CD4-positive, alpha-beta T cell treated with Interleukin-4 for 1 hour (primary cell): ENCODE results near the gene ANGEL1.

Experiments
- DNase-seq, 2 donors: peaks; one replicate each; pipeline ENCODE4 v3.0.0-alpha.2; 2020 to 2022

ANGEL1 gene

DNA sequence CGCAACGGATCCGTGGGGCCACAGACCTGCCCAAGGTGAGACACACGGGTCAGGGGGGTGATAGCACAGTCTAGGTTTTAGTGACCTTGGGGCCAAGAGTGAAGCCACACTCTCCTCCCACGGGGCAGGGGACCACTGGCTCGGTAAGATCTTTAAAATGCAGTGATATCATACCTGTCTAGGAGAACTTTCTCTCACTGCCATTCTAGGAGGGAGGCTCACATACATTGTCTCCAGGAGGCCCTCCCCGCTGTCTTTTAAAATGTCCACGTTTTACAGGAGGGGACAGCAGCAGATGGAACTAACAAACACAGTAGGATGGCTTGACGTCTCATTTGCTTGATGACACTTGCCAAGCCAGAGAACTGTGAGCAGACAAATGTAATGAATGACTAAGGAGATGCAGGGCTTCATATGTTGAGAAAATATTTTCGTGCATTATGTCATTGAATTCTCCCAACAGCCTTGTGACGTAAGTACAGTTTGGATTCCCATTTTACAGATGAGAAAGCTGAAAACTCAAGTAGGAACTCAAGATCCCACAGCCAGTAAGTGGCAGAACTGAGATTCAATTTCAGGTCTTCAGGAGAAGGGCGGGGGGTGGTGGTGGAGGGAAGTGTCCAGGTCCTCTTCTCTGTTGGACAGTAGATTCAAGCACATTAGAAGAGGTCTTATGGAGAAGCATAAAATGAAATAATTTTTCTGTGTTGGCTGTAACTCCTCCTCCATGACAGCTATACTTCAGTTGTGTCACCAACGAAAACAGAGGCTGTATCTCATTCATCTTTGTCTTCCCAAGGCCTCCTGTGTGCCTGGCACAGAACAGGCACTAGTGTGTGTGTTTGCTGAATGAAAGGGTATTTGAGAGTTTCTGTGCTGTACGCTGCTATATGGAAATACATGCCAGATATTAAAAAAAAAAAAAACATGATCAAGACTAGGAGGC, 49.3 kb downstream of the ANGEL1 start:
- DNase-seq = no peak

DNA sequence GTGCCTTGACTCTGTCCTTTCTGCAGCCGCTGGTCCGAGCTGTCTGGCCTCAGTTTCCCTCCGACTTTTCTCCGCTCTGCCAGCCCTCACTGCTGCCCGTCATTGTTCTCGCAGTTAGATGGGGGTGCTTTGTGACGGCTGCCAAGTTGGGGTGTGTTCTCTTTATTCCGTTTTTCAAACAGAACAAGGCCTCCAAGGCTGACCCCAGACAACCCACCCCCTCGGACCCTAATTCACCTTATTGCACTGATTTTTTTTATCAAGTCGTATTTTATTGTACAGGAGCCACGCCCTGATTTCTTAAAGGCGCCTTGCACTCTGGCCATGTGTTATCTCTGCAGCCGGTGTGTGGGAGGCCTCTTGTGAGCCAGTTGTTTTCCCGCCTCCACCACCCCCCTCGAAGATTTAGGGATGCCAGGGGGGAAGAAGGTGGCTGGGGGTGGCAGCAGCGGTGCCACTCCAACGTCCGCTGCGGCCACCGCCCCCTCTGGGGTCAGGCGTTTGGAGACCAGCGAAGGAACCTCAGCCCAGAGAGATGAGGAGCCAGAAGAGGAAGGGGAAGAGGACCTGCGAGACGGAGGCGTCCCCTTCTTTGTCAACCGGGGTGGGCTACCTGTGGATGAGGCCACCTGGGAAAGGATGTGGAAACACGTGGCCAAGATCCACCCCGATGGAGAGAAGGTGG, 50.1 kb downstream of the ANGEL1 start:
- DNase-seq = no peak

DNA sequence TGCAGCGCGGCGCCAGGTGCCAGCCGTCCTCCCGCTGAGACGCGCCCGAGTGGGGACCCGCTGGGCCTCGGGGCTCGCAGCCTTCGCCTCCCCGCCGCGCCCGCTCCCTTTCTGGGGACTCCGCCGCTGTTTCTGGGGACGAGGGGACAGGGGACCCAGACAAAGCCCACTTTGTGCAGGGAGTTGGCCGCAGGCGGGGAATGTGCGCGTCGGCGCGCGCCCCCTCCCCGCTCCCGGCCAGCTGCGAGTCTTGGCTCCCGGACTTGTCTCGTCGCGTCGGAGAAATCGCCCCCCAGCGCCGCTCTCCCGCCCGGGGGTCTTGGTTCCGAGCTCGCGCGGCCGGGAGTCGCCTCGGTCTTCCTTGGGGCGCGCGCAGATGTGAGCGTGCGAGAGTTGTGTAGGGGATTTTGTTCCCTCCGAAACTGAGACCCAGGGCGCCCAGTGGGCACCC, 50.7 kb downstream of the ANGEL1 start:
- DNase-seq = no peak

DNA sequence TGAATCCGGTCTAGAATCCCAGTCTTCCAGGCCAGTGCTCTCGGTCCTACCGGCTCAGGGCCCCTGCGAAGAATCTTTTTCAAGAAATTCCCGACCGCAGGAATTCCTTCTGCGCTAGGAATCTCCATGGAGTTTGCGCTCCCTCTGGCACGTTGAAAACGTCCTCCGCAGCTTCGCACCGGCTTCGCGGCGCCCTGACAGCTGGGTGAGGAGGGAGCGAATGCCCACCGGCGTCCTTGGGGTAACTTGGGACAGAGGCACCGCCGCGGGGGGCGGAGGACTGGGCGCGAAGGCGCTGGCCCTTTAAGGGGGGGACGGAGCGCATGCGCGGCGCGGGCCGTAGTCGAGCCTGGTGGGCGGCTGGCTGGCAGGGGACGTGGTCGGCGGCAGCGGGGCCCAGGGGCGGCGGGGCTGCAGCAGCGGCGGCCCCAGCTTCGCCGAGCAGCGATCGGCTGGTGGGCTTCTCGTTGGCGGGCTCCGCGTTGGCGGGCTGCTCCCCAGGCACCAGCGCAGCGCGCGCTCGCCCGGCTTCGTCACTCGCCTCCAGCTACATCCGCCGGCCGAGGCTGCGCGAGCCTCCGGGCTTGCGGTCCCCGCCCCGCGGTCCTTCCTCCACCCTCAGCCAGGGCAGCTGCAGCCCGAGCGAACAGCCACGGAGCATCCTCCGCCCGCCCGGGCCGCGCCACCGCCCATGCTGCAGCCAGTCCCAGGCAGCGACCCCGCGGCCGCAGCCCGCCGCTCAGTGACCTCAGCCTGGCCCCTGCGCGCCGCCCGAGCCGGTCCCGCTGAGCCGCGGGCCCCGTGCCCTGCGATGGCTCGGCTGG, 51.3 kb downstream of the ANGEL1 start, which contains the start of gene VASH1:
Gene VASH1, plus strand, starts transcription at position 333 of the 824 bp plus-strand sequence. CDS start 1,354 bp downstream, outside the sequence.
- peak; percentile 59 to 60 for DNase-seq

DNA sequence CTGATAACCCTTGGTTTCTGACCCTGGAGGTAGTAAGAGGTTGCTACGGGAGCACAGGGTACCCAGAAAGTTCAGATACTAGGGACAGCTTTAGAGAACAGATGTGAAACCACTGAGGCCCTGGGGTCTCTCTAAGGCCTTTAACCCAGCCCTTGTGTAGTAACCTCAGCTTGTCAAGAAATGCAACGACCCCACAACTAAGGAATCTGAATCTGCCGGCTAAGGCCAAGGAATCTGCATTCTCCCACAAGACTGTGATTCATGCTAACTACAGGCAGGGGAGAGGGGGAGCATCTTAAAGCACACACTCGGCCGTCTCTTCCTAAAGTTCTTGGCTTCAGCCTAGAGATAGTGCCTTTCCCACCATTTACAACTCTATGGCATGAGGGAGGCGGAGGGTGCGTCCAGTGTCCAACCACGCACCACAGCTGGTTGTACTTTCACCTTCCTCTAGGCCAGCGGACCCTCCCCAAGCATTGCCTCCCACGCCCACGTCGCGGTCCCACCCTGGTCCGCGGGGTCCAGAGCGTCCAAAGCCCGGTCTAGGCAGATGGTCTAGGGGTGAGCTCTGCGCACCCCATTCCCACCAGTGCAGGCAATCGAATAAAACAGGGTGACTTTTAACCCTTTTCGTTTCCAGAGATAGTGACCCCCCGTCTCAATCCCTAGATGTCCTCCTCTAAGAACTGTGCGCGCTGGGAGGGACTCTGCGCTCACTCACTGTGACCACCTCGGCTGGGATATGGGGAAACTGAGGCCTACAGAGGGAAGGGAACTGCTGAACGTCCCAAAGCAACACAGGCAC, 52.1 kb downstream of the ANGEL1 start:
- no peak for DNase-seq

DNA sequence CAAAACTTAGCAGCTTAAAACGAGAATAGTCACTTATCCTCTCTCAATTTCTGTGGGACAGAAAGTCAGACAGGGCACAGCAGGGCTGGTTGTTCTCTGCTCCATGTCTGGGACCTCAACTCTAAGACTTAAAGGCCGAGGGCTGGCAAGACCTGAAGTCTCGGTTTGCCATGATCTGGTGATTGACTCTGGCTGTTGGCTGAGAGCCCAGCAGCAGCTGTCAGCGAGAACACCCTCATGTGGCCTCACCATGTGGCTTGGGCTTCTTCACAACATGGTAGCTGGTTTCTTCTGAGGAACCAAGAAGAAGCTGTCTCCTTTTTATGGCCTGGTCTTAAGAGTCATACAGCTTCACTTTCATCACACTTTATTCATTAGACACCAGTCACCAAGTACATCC, 53.1 kb downstream of the ANGEL1 start:
- DNase-seq = no peak

DNA sequence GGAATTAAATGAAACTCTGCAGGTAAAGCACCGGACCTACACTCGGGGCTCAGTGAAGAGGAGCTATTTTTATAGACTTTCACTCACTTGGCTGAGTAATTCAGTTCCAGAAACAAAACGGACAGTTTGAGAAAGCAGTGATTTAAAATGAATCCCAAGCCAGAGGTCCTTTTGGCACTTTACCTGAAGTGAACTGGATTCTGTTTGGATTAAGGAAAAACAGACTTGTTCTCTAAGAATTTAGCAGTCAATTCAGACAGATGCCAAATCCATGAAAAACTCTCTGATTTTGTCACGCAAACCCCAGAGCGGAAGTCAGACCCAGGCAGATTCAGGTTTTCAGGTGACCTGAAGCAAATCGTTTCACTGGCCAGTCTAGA, 56.3 kb downstream of the ANGEL1 start:
- DNase-seq = no peak

DNA sequence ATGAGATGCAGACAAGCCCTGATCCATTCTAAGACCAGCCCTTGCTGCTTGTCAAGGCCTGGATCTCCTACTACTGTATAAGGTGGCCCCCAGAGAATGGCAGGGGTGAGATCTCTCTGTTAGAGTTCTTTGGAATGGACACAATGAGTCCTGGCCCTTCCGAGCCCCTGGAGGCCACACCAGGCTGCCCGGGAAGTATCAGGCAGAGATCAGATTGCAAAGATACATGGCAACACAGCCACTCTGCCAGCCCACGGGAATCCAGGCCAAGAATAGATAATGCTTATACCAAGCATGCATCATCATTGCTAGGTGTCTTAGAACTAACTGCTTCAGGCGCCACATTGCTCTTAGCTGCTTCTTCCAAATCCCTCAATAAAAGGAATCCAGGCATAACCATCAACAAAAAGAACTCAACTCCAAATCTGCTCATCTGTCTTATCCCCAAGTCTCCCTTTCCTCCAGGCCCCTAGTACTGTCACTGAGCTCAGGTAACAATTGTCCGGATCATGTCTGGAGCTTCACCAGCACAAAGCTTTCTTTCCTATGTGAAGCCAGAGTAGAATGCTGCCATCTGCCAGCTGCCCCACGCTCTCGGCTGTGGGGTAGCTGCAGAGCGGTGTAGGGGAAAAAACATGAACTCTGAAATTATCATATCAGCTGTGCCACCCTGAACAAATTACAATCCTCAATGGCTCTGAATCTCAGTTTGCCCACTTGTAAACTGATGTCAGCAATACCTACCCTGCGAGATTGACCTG, 56.9 kb downstream of the ANGEL1 start:
- no peak for DNase-seq

DNA sequence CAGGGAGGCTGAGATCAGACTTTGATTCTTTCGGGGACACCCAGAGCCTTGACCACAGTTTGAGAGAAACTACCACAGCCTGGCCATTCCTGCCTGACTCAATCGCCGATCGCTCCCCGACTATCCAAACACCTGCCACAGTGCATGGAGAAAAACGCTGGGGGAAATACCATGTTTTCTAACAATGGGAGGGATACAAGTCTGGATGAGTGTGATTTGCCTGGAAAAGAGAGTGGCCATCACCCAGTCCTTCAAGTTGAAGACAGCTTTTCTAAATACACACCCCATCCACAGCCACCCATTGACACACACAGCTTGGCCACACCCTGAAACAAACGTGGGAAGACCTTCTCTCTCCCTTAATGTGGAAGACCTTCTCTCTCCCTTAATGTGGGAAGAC, 58.1 kb downstream of the ANGEL1 start:
- DNase-seq = no peak

DNA sequence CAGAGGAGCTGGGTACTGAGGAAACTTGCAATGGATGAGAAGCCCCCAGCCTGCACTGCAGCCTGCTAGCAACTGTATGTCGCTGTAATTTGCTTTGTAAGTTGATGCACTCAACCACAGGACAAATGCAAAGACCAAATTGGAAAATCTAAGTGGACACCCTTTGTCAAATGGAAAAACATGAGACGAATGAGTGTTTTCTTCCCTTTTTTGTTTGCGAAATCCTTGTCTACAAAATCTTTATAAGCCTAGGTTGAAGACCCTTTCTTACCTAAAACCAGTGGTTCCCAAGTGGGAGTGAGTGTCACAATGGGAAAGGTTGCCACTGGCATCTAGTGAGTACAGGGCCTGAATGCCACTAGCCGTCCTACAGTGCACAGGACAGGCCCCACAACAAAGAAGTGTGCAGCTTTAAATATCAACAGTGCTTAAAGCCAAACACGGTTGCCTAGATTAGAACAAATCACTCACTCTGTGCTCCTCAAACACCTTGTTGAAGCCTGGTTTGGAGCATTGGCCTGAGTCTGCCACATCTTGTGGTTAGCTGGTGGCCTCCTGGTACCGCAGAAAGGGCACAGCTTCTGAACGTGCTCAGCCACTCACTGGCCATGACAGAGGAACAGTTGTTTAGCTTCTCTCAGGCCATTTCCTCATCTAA, 59.0 kb downstream of the ANGEL1 start:
- DNase-seq = no peak

DNA sequence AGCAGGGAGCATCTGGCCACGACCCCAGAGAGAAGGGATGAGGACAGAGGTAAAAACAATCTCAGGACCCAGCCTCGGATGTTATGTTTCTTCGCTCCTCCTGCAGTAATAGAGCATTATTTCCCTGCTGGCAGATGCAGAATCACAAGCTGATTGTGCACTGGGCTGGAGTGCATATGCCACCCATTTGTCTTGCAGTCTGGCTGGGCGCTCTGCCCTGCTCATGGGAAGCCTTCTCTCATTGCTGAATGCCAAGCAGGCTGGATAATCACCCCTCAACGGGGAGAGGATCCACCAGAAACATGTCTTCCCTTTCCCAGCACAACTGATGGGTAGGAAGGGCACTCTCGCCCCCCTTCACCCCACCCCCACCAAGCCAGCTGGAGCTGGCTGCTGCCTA, 59.9 kb downstream of the ANGEL1 start:
- no peak for DNase-seq

DNA sequence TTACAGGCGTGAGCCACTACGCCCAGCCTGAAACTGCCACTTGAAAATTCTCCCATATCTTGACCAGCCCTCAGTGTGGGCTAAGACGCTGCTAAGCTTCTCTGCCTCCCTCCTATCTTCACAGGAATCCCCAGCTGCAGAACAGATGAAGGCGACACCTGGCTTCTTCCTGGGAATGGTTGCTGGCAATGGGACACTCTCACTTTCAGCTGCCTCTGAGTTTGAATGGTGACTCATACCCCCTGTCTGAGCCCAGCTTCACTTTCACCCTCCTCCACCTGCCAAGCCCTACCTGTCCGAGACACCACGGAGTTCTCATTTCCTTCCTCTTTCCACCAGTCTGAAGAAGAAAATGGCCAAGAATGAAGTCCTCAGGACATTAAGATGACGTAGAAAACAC, 69.7 kb downstream of the ANGEL1 start:
- DNase-seq = peak in 1 of 2 donors; percentile 38

DNA sequence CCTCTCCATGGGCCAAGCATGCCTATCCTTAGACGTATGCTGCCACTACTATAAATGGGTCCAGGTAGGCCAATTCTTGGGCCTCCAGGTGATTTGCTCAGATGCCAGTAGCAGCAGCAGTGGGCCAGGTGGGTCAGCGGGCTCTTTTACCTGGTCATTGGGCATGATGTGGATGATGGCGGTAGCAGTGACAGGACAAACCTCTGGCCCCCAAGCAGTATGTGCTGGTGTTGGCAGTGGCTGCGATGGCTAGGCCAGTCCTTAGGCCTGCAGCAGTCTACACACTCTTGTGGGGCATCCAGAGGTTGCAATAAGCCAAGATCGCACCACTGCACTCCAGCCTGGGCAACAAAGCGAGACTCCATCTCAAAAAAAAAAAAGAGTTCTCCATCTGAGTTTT, 70.5 kb downstream of the ANGEL1 start:
- no peak for DNase-seq

DNA sequence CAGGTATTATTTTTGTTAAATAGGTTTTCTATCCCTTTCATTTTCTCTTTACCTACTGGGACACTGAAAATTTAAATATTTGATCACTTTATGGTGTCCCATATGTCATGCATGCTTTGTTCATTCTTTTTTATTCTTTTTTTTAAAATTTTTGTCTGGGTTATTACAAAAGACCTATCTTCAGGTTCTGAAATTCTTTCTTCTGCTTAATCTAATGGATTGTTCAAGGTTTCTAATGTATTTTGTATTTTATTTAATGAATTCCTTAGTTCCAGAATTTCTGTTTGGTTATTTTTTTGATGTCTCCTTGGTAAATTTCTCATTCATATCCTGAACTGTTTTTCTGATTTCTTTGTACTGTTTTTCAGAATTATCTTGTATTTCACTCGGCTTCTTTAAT, 71.6 kb downstream of the ANGEL1 start:
- DNase-seq = no peak
